Glomerular visceral epithelial cell (primary cell): ENCODE data around the gene WNT5A.

Source experiments
- DNase-seq: peaks from one replicate; pipeline ENCODE4 v3.0.0-alpha.2; 2016; ENCODE audit errors: extremely low spot score

WNT5A gene

GRCh38 chr3:55481744-55482495 is 5.2 kb downstream of the WNT5A start:
- peak; percentile 65 for DNase-seq

GRCh38 chr3:55480911-55481743 is 6.0 kb downstream of the WNT5A start:
- DNase-seq: peak; percentile 66

GRCh38 chr3:55477306-55478303 is 9.5 kb downstream of the WNT5A start:
- DNase-seq: no peak

- DNase-seq: peak; percentile 68
These were observed 10.6 kb downstream of the WNT5A start for GRCh38 chr3:55476515-55476914.

GRCh38 chr3:55474213-55474632 is 12.9 kb downstream of the WNT5A start:
- no peak for DNase-seq

- no peak for DNase-seq
These were observed 13.3 kb downstream of the WNT5A start for GRCh38 chr3:55473788-55474187.

GRCh38 chr3:55471522-55472280 is 15.4 kb downstream of the WNT5A start:
- DNase-seq: no peak

GRCh38 chr3:55471084-55471483 is 16.0 kb downstream of the WNT5A start:
- DNase-seq: no peak

GRCh38 chr3:55469957-55470526 is 17.1 kb downstream of the WNT5A start:
- DNase-seq: no peak

GRCh38 chr3:55468251-55468650 is 18.9 kb downstream of the WNT5A start:
- DNase-seq: peak; percentile 40

GRCh38 chr3:55467099-55467498 is 20.0 kb downstream of the WNT5A start:
- DNase-seq: peak; percentile 27

GRCh38 chr3:55466526-55466925 is 20.6 kb downstream of the WNT5A start:
- no peak for DNase-seq

- peak; percentile 68 for DNase-seq
These were observed 25.2 kb downstream of the WNT5A start for GRCh38 chr3:55461896-55462295.

GRCh38 chr3:55459838-55460237 is 27.3 kb downstream of the WNT5A start:
- DNase-seq: no peak

- no peak for DNase-seq
These were observed 28.8 kb downstream of the WNT5A start for GRCh38 chr3:55458181-55458790.

- no peak for DNase-seq
These were observed 31.2 kb downstream of the WNT5A start for GRCh38 chr3:55455915-55456314.

GRCh38 chr3:55454611-55455010 is 32.5 kb downstream of the WNT5A start:
- DNase-seq: no peak

- peak; percentile 28 for DNase-seq
These were observed 33.1 kb downstream of the WNT5A start for GRCh38 chr3:55453886-55454496.

GRCh38 chr3:55452886-55453285 is 34.2 kb downstream of the WNT5A start:
- DNase-seq: no peak

- DNase-seq: no peak
These were observed 37.6 kb downstream of the WNT5A start for GRCh38 chr3:55449527-55449926.
